GM19324 (cell line): ENCODE results near the gene IFIT1B.
A peak's percentile ranks its signal among the peaks of the same experiment; 100 is the strongest.
"Not testable (repeated sequence)": the region's sequence is repeated elsewhere in the genome, so short reads cannot be mapped to it uniquely, and the experiment has no call there.

Source experiments
- ATAC-seq: cut with Tn5 transposase; IDR thresholded peaks from one replicate; pipeline ENCODE4 v1.9.1; 2021; ENCODE audit warnings: mild to moderate bottlenecking, moderate library complexity; ENCODE audit not compliant: unreplicated experiment, low FRiP score

The IFIT1B gene

GRCh38 chr10:89407792-89408191 lies 29.9 kb downstream of the IFIT1B start:
- ATAC-seq: not testable (repeated sequence)

- not testable (repeated sequence) for ATAC-seq
Observed at GRCh38 chr10:89409282-89409681, 31.4 kb downstream of the IFIT1B start.

GRCh38 chr10:89410551-89410950 lies 32.7 kb downstream of the IFIT1B start:
- ATAC-seq: not testable (repeated sequence)

GRCh38 chr10:89411135-89411534 lies 33.3 kb downstream of the IFIT1B start:
- ATAC-seq: not testable (repeated sequence)

GRCh38 chr10:89412276-89412675 lies 34.4 kb downstream of the IFIT1B start:
- not testable (repeated sequence) for ATAC-seq

- no peak for ATAC-seq
Observed at GRCh38 chr10:89413398-89413912, 35.6 kb downstream of the IFIT1B start.

GRCh38 chr10:89414146-89414878 lies 36.5 kb downstream of the IFIT1B start, which contains the start of gene IFIT5:
Gene IFIT5, plus strand, starts transcription at chr10:89414568. Its CDS starts 231 bp downstream, at chr10:89414799.
- ATAC-seq: peak; percentile 83

GRCh38 chr10:89414879-89415821 lies 37.3 kb downstream of the IFIT1B start:
- ATAC-seq: peak; percentile 46

- ATAC-seq: no peak
Observed at GRCh38 chr10:89416465-89416864, 38.6 kb downstream of the IFIT1B start.

GRCh38 chr10:89419548-89419947 lies 41.7 kb downstream of the IFIT1B start:
- ATAC-seq: no peak

- ATAC-seq: no peak
Observed at GRCh38 chr10:89421018-89421476, 43.2 kb downstream of the IFIT1B start.

GRCh38 chr10:89425000-89425399 lies 47.1 kb downstream of the IFIT1B start:
- ATAC-seq: no peak

GRCh38 chr10:89426230-89426868 lies 48.5 kb downstream of the IFIT1B start:
- no peak for ATAC-seq

GRCh38 chr10:89427629-89428028 lies 49.8 kb downstream of the IFIT1B start:
- ATAC-seq: no peak

- no peak for ATAC-seq
Observed at GRCh38 chr10:89428877-89429276, 51.0 kb downstream of the IFIT1B start.

GRCh38 chr10:89431977-89432376 lies 54.1 kb downstream of the IFIT1B start:
- ATAC-seq: no peak
